RWPE1 (cell line): ENCODE measurements around the gene HECW1.
A peak's percentile ranks its signal among the peaks of the same experiment; 100 is the strongest.

Experiments used
- CTCF ChIA-PET: fragments of 350-600 bp; sonication (Branson Sonifier 250); formaldehyde crosslinking; extraction: SDS; loops from one replicate; lab custom pipeline; 2021; lab: Yijun Ruan, JAX
- POLR2A ChIA-PET: fragments of 400-600 bp; formaldehyde crosslinking; extraction: SDS; loops from one replicate; lab custom pipeline; 2020; ENCODE audit warnings: antibody characterized with exemption; ENCODE audit not compliant: low non-redundant PET; lab: Yijun Ruan, JAX
- DNase-seq: peaks from one replicate; pipeline ENCODE4 v3.0.0; 2012; ENCODE audit warnings: low spot score
- H3K27ac ChIP-seq: fragments of 450-650 bp; 2 replicates; pipeline ENCODE4 v1.5.1; 2017
- CTCF ChIP-seq: fragments of 450-650 bp; conservative IDR thresholded peaks from 2 replicates; pipeline ENCODE4 v1.5.1; 2017; ENCODE audit warnings: low read depth, mild to moderate bottlenecking

The HECW1 gene

GRCh38 chr7:43438897-43439479, 326.5 kb downstream of the HECW1 start:
- ChIA-PET POLR2A (no interaction called here), CTCF (interaction anchor here (0.5 to 1.5 kb wide), 11 partner anchors 9 to 1093 kb away, joined by 3 to 5 read pairs (median 3); no protein-coding TSS in a partner anchor)
- no peak overlapping the region for H3K27ac ChIP-seq
- no peak for DNase-seq
- TF ChIP-seq CTCF = no peak

- no peak overlapping the region for H3K27ac ChIP-seq
- CTCF ChIA-PET = interaction anchor here (0.5 to 1.5 kb wide), 13 partner anchors 9 to 1094 kb away, joined by 3 to 5 read pairs (median 3); no protein-coding TSS in a partner anchor
- peak; percentile 64 for TF ChIP-seq CTCF
- peak; percentile 27 for DNase-seq
- POLR2A ChIA-PET = no interaction called here
Measured at GRCh38 chr7:43439631-43440401, 327.4 kb downstream of the HECW1 start.

- DNase-seq = no peak
- H3K27ac ChIP-seq = no peak overlapping the region
- POLR2A ChIA-PET = no interaction called here
- TF ChIP-seq CTCF = no peak
- CTCF ChIA-PET = interaction anchor here (0.6 kb wide), 2 partner anchors 146 to 384 kb away, joined by 3 read pairs; no protein-coding TSS in a partner anchor
Measured at GRCh38 chr7:43441231-43442130, 329.0 kb downstream of the HECW1 start.

GRCh38 chr7:43443381-43443780, 330.9 kb downstream of the HECW1 start:
- no peak for TF ChIP-seq CTCF
- ChIA-PET CTCF (interaction anchor here (0.7 kb wide), 1 partner anchor 12 kb away, joined by 3 read pairs; no protein-coding TSS in a partner anchor), POLR2A (no interaction called here)
- no peak overlapping the region for H3K27ac ChIP-seq
- DNase-seq = no peak

GRCh38 chr7:43444711-43445578, 332.5 kb downstream of the HECW1 start:
- POLR2A ChIA-PET = no interaction called here
- TF ChIP-seq CTCF = no peak
- CTCF ChIA-PET = no interaction called here
- no peak for DNase-seq
- H3K27ac ChIP-seq = no peak overlapping the region
